Natural killer cell treated with Interleukin-12 subunit alpha and Interleukin-12 subunit beta and Interleukin-15 and Interleukin-18, amount 100 ng/mL, for 72 hours (primary cell): Measurements from ENCODE around the gene PDE11A. TPM values are rescaled to one million over a fixed set of nuclear protein-coding genes. Genes with fewer than 3 reads are reported as not detected.
"Not testable (repeated sequence)": the region's sequence is repeated elsewhere in the genome, so short reads cannot be mapped to it uniquely, and the experiment has no call there.

ENCODE experiments used
- ATAC-seq, 2 donors: fragments of 150-1000 bp; cut with Tn5 transposase in 1 of 2; sonication (Bioruptor Pico), chemical (Tn5 transposase) in 1 of 2; 2 replicates each; pipeline ENCODE4 v1.10.0; 2021
- DNase-seq: peaks from one replicate; pipeline ENCODE4 v3.0.0; 2022; ENCODE audit warnings: low spot score
- H3K27ac Mint-ChIP-seq, 2 donors: 1 replicate in 1 of 2; 2 replicates in 1 of 2; pipeline ENCODE4 v1.8.0; 2022; ENCODE audit warnings: mixed read lengths in 2 of 2, mild to moderate bottlenecking in 1 of 2, moderate library complexity in 1 of 2
- H3K27me3 Mint-ChIP-seq, 2 donors: 1 replicate in 1 of 2; 2 replicates in 1 of 2; pipeline ENCODE4 v1.8.0; 2022; ENCODE audit warnings: mixed read lengths in 2 of 2
- H3K36me3 Mint-ChIP-seq: one replicate; pipeline ENCODE4 v1.8.0; 2022; ENCODE audit warnings: mixed read lengths
- H3K4me1 Mint-ChIP-seq, 2 donors: 1 replicate in 1 of 2; 2 replicates in 1 of 2; pipeline ENCODE4 v1.8.0; 2022; ENCODE audit warnings: low read depth in 2 of 2, mixed read lengths in 2 of 2, mild to moderate bottlenecking in 1 of 2
- H3K4me3 Mint-ChIP-seq: one replicate; pipeline ENCODE4 v1.8.0; 2022; ENCODE audit warnings: mixed read lengths
- H3K9me3 Mint-ChIP-seq: 2 replicates; pipeline ENCODE4 v1.8.0; 2022; ENCODE audit warnings: mixed read lengths
- total RNA-seq, 2 donors: library from RNA; stranded (reverse); gene quantifications; one replicate each; pipeline ENCODE4 v1.2.3, GENCODE V29; 2022

Gene PDE11A
- total RNA-seq, 2 donors from 2014 or later = not detected

DNA sequence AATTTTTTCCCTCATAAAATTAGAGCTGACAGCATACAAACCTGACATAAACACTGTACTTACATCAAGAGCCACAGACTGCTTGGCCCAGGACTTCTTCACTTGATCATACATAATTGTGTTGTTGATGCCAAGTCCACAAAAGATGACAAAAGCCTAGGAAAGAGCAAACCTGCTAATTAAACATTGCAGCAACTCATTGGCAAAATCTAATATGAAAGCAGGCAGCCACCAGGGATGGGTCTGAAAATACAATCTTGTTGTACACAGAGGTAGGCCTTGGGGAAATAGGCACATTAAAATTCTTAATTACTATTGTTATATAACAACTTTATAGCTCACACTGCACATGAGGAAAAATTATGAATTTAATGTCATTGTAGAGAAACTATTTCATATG, 255.8 kb downstream of the PDE11A start:
- H3K27me3 Mint-ChIP-seq = peaks cover 17 to 24% of the 10 kb centered on the region in 2 donors
- DNase-seq = no peak
- no peak overlapping the region for H3K4me3 Mint-ChIP-seq
- ATAC-seq = no peak
- H3K9me3 Mint-ChIP-seq = no peaks in the 10 kb centered on the region
- H3K27ac Mint-ChIP-seq = no peak overlapping the region
- no peaks in the 10 kb centered on the region for H3K36me3 Mint-ChIP-seq
- no peaks in the 10 kb centered on the region for H3K4me1 Mint-ChIP-seq

DNA sequence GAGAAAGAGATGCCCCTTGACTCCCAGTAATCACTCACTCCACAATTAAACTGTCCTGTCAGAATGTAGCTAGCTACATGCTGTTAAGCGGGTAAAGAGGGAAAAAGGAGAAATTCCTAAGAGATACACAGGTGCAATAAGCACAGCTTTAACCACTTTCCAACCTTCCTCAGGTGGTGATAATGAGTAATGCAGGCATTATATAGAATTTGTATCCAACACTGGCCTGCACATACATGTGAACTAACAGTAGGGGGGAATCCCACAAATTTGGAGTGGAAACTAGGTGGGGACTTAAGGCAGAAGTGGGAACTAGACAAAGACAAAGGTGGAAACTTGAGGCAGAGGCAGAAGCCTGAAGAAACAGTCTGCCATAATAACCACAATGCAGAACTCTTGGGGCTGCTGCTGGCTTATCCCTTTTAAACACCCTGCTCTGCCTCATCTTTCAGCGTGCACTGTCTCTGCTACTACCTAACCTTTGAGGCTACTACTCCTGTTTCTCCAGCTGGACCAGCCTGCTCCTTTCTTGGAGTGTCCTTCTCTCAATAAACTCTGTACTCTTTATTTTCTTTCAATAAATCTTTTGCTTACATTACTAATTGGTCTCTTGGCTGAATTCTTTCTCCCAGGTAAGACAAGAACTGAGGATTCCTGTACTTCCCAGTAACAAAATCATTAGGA, 259.7 kb downstream of the PDE11A start:
- Mint-ChIP-seq H3K36me3 (no peaks in the 10 kb centered on the region), H3K27ac (no peak overlapping the region), H3K4me3 (no peak overlapping the region), H3K4me1 (no peaks in the 10 kb centered on the region), H3K9me3 (no peaks in the 10 kb centered on the region), H3K27me3 (peaks cover 24 to 27% of the 10 kb centered on the region in 2 donors)
- ATAC-seq (no peak), DNase-seq (no peak)

DNA sequence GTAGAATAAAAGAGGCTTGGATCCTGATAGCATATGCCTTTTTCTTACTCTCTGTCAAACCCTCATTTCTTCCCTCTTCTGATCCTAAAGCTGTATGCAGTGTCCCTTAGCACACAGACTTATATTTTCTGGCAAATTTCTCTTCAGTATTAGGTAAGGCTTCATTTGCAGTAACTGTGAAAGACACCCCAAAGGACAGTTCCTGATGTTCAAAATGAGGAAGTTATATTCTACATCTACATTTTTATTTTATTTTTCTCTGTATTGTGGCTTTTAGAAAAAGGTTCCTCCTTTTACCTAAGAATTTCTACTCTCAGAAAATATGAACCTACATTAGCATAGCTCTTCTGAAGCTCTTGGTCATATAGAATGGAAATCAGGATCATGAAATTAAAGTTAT, 261.7 kb downstream of the PDE11A start:
- Mint-ChIP-seq H3K36me3 (no peaks in the 10 kb centered on the region), H3K4me3 (no peak overlapping the region), H3K9me3 (no peaks in the 10 kb centered on the region), H3K27ac (no peak overlapping the region), H3K27me3 (peaks cover 17 to 24% of the 10 kb centered on the region in 2 donors), H3K4me1 (no peaks in the 10 kb centered on the region)
- ATAC-seq = no peak
- no peak for DNase-seq

DNA sequence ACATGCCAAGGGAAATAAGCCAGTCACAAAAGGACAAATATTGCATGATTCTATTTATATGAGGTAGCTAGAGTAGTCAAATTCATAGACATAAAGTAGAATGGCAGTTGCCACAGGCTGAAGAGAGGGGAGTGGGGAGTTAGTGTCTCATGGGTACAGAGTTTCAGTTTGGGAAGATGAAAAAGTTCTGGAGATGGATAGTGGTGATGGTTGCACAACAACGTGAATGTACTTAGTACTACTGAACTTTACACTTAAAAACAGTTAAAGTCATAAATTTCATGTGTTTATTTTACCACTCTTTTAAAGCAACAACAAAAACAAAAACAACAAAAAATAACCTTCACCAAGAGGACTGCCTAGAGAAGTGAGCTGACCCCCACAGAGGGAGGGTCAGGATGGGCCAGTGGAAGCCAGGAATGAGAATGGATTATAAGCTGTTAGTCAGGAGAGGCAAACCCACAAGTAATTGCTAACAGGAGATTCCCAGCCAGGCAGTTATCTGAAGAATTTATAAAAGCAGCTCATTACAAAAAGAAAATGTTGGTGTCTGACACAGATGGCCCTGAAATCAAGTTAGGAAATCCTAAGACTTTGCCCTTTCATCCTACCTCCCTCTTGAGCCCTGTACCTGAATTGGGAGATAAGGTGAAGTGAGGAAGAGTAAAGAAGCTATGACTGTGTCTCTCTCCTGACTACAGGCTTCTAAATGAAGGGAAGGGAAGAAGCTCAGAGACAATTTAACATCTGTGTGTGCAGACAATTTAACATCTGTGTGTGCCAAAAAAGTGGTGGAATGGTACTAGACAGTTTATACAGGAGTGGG, 263.4 kb downstream of the PDE11A start:
- DNase-seq = no peak
- no peak for ATAC-seq
- Mint-ChIP-seq H3K27ac (no peak overlapping the region), H3K4me1 (no peaks in the 10 kb centered on the region), H3K36me3 (no peaks in the 10 kb centered on the region), H3K27me3 (peaks cover 14 to 19% of the 10 kb centered on the region in 2 donors), H3K4me3 (no peak overlapping the region), H3K9me3 (no peaks in the 10 kb centered on the region)

DNA sequence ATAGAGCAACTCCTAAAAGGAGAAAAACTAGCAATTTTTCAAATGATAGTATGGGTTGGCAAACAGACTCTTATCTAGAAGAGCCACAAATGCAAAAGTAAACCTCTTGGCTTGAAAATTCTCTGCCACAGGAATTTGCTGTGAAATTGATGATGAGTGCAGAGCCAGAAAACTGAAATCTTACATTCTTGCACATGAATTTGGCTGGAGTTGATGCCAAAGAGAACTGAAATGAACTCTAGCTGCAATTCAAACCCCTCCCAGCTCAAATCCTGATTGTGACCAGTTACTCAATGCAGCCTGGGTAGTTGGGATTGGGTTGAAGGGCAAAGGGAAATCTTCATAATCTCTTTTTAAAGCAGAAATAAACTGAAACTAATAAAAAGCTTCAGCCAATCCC, 266.6 kb downstream of the PDE11A start:
- no peak overlapping the region for H3K27ac Mint-ChIP-seq
- ATAC-seq (no peak), DNase-seq (no peak)
- no peaks in the 10 kb centered on the region for H3K36me3 Mint-ChIP-seq
- no peak overlapping the region for H3K4me3 Mint-ChIP-seq
- H3K4me1 Mint-ChIP-seq = no peaks in the 10 kb centered on the region
- H3K9me3 Mint-ChIP-seq = no peaks in the 10 kb centered on the region
- H3K27me3 Mint-ChIP-seq = peaks cover 28 to 29% of the 10 kb centered on the region in 2 donors

DNA sequence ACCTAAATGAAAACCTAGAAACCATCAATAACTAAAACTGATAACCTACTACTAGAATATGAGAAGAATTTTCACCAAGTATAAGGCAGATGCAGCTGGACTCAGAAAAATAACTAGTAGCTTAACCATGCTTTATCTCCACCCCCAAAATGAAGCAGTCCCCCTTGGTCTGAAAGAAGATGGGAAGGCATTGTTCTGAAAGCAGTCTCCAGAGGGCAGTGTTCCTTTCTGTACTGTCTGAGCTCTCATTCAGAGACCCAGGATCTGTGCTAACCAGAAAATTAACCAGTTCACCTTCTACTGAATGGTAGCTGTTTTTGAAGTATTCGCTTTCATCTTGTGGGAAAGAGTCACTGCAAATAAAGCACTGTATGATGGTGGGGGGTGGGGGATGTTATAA, 273.0 kb downstream of the PDE11A start:
- ATAC-seq = no peak
- DNase-seq = no peak
- H3K27ac Mint-ChIP-seq = no peak overlapping the region
- no peaks in the 10 kb centered on the region for H3K4me1 Mint-ChIP-seq
- no peak overlapping the region for H3K4me3 Mint-ChIP-seq
- H3K9me3 Mint-ChIP-seq = no peaks in the 10 kb centered on the region
- H3K27me3 Mint-ChIP-seq = peaks cover 20 to 34% of the 10 kb centered on the region in 2 donors
- no peaks in the 10 kb centered on the region for H3K36me3 Mint-ChIP-seq

DNA sequence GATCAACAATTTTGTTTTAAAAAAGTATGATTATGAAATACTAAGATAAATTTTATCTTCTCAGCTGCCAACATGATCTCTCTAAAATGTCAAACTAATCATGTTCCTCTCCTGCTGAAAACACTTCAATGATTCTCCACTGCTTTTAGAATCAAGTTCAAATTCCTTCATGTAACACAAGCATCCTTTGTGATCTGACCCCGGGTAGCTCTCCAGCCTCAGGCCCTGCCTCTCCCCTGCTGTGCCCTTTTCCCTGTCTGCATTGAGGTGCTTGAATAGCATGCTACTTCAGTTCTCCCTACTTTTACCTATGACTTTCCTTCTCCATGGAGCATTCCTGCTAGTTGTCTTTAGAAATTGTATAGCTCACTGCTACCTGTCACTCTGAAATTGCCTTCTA, 274.8 kb downstream of the PDE11A start:
- ATAC-seq (no peak), DNase-seq (no peak)
- no peaks in the 10 kb centered on the region for H3K36me3 Mint-ChIP-seq
- H3K4me1 Mint-ChIP-seq = no peaks in the 10 kb centered on the region
- no peak overlapping the region for H3K4me3 Mint-ChIP-seq
- H3K9me3 Mint-ChIP-seq = no peaks in the 10 kb centered on the region
- peaks cover 11 to 18% of the 10 kb centered on the region in 2 donors for H3K27me3 Mint-ChIP-seq
- no peak overlapping the region for H3K27ac Mint-ChIP-seq

DNA sequence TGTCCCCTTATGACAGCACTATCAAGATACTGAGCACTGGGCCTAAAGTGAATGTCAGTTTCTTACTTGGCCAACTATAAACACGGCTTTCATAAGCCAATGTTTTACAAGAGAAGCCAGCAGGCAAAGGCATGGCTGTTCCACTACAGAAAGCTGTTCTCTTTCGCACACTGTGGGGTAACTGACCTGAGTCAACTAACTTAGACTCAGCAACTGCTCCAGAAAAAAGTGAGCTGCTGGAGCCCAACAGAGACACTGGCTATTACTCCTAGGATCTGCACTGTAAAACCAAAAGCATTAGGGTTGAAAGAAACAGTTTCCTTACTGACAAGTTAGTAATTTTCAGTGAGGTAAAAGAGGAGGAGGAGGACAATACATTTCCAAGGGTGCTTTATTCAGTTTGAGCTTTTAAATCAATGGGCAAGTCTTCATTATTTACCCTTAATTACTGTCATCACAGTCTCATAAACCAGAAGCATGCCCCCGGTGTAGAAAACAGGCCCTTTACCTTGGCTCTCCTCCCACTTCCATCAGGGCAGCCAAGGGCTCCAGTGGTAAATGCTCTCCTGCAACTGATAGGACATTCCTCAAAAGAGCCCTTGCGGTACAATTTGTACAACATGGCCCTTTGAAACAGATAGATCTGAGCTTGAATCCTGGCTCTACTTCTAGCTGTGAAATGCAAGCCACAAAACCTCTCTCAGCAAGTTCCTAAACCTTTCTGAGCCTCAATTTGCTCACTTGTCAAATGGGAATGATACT, 275.7 kb downstream of the PDE11A start:
- H3K27me3 Mint-ChIP-seq = peaks cover 10 to 18% of the 10 kb centered on the region in 2 donors
- H3K9me3 Mint-ChIP-seq = no peaks in the 10 kb centered on the region
- H3K4me3 Mint-ChIP-seq = no peak overlapping the region
- no peaks in the 10 kb centered on the region for H3K4me1 Mint-ChIP-seq
- no peak overlapping the region for H3K27ac Mint-ChIP-seq
- no peaks in the 10 kb centered on the region for H3K36me3 Mint-ChIP-seq
- ATAC-seq (no peak), DNase-seq (no peak)

DNA sequence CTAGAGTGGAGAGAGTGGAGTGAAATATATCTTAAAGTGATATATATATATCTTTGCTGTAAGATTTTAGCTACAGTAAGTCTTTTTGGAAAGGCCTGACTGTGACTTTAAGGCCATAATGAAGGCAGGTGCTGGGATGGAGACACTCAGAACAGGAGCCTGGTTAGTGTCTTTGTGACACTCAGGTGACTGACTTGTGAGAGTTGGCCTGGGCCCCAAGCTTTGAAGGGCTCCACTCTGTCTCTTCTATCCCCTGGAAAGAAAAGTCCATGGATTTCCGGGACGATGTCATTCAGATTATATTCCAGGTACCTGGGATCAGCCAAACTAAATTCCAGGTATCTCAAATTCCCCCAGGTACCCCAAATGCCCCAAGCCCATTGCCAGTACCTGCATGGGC, 276.6 kb downstream of the PDE11A start:
- ATAC-seq = no peak
- Mint-ChIP-seq H3K4me1 (no peaks in the 10 kb centered on the region), H3K4me3 (no peak overlapping the region), H3K27me3 (peaks cover 7 to 14% of the 10 kb centered on the region in 2 donors), H3K27ac (no peak overlapping the region), H3K36me3 (no peaks in the 10 kb centered on the region), H3K9me3 (no peaks in the 10 kb centered on the region)
- DNase-seq = no peak

DNA sequence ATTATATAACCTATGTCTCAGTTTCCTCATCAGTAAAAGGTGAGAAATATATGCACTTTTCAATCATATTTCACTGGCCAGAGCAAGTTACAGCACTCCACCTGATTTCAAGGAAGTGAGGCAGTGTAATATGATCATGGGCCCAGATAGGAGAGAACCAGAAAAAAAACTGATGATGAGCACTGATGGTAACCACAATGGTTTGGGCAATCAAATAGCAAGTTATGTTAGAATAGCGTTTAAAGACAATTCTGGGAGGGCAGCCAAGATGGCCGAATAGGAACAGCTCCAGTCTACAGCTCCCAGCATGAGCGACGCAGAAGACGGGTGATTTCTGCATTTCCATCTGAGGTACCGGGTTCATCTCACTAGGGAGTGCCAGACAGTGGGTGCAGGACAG, 287.4 kb downstream of the PDE11A start:
- Mint-ChIP-seq H3K27ac (peak overlapping the region; percentile 36 to 76), H3K4me3 (peak overlapping the region; percentile 70), H3K4me1 (peaks cover 33 to 36% of the 10 kb centered on the region in 2 donors)
- peak in 1 of 2 donors; percentile 36 for ATAC-seq
- not testable (repeated sequence) for H3K36me3 Mint-ChIP-seq, H3K27me3 Mint-ChIP-seq, H3K9me3 Mint-ChIP-seq, DNase-seq

DNA sequence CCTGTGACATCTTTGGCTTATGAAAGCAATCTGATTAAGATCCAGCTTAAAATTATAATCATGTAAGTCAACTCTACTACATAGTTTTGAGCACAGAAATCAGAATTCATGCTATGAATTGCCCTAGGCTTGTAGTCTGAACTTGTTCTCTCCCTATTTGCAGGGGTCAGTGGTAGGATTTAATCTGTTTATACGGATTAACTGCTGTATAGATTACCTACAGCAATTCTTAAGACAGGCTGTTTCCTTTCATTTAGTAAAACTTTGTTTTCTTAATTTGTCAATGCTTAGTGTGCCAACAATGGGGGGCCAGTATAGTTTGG, 287.9 kb downstream of the PDE11A start:
- H3K27ac Mint-ChIP-seq = peak overlapping the region; percentile 36 to 76
- ATAC-seq (no peak), DNase-seq (no peak)
- H3K4me3 Mint-ChIP-seq = peak overlapping the region; percentile 70
- H3K4me1 Mint-ChIP-seq = peaks cover 33 to 36% of the 10 kb centered on the region in 2 donors
- no peaks in the 10 kb centered on the region for H3K27me3 Mint-ChIP-seq
- H3K9me3 Mint-ChIP-seq = peaks cover 9% of the 10 kb centered on the region
- peaks cover 6% of the 10 kb centered on the region for H3K36me3 Mint-ChIP-seq

DNA sequence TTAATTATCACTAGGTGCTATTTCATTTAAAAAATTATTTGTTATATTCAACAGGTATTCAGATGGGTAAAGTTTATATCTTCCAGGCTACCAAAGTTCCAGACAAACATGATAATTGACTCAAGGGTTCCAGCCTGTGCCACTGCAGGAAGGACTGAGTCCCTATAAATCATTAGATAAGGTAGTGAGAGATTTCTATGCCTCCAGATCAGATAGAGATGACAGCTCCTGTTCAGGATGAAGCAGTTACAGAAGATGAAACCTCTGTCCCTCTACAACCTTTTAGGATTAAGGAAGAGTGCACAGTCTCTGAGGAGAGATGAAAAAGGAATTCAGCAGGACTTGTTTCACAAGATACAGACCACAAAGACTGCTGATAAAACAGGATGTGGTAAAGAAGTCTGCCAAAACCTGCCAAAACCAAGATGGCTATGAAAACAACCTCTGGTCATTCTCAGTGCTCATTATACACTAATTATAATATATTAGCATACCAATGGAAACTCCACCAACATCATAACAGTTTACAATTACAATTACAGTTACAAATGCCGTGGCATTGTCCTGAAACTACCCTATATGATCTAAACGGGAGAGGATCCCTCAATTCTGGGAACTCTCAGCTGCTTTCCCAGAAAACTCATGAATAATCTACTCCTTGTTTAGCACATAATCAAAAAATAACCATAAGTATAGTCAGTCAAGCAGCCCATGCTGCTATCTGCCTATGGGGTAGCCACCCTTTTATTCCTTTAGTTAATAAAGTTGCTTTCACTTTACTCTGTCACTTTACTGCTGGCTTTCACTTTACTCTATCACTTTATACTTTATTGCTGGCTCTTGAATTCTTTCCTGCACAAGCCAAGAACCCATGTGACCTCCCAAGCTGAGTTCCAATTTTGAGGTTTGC, 288.5 kb downstream of the PDE11A start:
- DNase-seq (no peak), ATAC-seq (peak; percentile 76 to 90)
- Mint-ChIP-seq H3K27ac (peak overlapping the region; percentile 36 to 76), H3K9me3 (peaks cover 9% of the 10 kb centered on the region), H3K27me3 (no peaks in the 10 kb centered on the region), H3K36me3 (peaks cover 6% of the 10 kb centered on the region), H3K4me1 (peaks cover 33 to 36% of the 10 kb centered on the region in 2 donors), H3K4me3 (peak overlapping the region; percentile 70)

DNA sequence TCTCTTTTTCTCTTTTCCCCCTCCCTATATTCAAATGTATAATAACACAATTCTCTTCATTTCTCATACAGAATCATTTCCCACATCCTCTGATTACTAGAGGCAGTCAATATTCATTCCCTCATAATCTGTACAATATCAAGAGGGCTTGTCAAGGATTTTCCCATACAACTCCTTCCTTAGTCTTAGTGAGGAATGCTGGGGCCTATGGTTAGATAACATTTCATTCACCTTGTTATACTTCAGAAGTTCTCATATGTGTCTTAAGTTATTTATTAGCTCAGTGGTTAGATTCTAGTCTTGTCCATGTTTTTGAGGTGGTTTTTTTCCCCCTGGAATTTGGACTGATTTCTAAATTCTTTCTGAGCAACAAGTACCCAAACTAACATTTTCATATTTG, 289.5 kb downstream of the PDE11A start:
- peaks cover 9% of the 10 kb centered on the region for H3K9me3 Mint-ChIP-seq
- ATAC-seq (no peak), DNase-seq (no peak)
- peak overlapping the region in 1 of 2 donors; percentile 36 for H3K27ac Mint-ChIP-seq
- no peaks in the 10 kb centered on the region for H3K27me3 Mint-ChIP-seq
- peaks cover 33 to 36% of the 10 kb centered on the region in 2 donors for H3K4me1 Mint-ChIP-seq
- H3K36me3 Mint-ChIP-seq = peaks cover 6% of the 10 kb centered on the region
- no peak overlapping the region for H3K4me3 Mint-ChIP-seq
